Measurements from ENCODE around the gene CERKL.

DNA sequence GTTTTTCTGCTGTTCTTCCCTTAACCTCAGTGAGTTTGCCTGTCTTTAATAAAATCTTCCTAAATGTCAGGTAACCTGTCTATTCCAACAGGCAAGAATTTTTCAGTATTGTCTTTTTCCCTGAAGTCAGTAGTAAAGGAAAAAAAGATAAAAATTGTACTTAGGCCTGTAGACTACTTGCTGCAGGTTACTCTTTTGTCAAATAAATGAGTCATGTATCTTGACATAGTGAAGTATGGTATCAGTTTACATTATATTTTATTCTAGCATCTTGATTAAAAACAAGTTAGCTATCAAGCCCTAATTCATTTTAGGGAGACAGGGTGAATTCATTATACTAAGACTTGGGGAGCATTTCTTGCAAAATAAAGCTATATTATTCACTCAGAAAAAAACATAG, 139.9 kb downstream of the CERKL start:
- no peak for TF ChIP-seq NCOA4 (IDR thresholded peaks at IDR 0.05; ENCODE audit: partially characterized antibody)
- no peak for TF ChIP-seq MTA3 (IDR thresholded peaks at IDR 0.05; ENCODE audit: borderline replicate concordance)
- TF ChIP-seq TEAD4 (IDR thresholded peaks at IDR 0.05; ENCODE audit: low read length): no peak
- no peak for TF ChIP-seq TEAD4 (CRISPR knock-in tag; IDR thresholded peaks at IDR 0.05; ENCODE audit: borderline replicate concordance)
- TF ChIP-seq POLR2AphosphoS5 (IDR thresholded peaks at IDR 0.05; ENCODE audit: control insufficient read depth, insufficient read depth, low read depth, low read length): no peak
- TF ChIP-seq, protein P1, sequence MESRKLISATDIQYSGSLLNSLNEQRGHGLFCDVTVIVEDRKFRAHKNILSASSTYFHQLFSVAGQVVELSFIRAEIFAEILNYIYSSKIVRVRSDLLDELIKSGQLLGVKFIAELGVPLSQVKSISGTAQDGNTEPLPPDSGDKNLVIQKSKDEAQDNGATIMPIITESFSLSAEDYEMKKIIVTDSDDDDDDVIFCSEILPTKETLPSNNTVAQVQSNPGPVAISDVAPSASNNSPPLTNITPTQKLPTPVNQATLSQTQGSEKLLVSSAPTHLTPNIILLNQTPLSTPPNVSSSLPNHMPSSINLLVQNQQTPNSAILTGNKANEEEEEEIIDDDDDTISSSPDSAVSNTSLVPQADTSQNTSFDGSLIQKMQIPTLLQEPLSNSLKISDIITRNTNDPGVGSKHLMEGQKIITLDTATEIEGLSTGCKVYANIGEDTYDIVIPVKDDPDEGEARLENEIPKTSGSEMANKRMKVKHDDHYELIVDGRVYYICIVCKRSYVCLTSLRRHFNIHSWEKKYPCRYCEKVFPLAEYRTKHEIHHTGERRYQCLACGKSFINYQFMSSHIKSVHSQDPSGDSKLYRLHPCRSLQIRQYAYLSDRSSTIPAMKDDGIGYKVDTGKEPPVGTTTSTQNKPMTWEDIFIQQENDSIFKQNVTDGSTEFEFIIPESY (CRISPR knock-in tag; IDR thresholded peaks at IDR 0.05): no peak
- TF ChIP-seq SIN3A (IDR thresholded peaks at IDR 0.05; ENCODE audit: borderline replicate concordance in 2 of 2, control insufficient read depth in 1 of 2, low read depth in 2 of 2, low read length in 2 of 2): no peak
- no peak for TF ChIP-seq EP300 (IDR thresholded peaks at IDR 0.05; ENCODE audit: low read length)
- no peak for TF ChIP-seq IRF2 (CRISPR knock-in tag; IDR thresholded peaks at IDR 0.05)
- TF ChIP-seq POLR2A (conservative IDR thresholded peaks at IDR 0.05): no peak
- no peak for TF ChIP-seq KLF6 (CRISPR knock-in tag; IDR thresholded peaks at IDR 0.05; ENCODE audit: borderline replicate concordance)
- TF ChIP-seq, protein P2, sequence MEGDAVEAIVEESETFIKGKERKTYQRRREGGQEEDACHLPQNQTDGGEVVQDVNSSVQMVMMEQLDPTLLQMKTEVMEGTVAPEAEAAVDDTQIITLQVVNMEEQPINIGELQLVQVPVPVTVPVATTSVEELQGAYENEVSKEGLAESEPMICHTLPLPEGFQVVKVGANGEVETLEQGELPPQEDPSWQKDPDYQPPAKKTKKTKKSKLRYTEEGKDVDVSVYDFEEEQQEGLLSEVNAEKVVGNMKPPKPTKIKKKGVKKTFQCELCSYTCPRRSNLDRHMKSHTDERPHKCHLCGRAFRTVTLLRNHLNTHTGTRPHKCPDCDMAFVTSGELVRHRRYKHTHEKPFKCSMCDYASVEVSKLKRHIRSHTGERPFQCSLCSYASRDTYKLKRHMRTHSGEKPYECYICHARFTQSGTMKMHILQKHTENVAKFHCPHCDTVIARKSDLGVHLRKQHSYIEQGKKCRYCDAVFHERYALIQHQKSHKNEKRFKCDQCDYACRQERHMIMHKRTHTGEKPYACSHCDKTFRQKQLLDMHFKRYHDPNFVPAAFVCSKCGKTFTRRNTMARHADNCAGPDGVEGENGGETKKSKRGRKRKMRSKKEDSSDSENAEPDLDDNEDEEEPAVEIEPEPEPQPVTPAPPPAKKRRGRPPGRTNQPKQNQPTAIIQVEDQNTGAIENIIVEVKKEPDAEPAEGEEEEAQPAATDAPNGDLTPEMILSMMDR (IDR thresholded peaks at IDR 0.05 in 2 of 3, conservative IDR thresholded peaks at IDR 0.05 in 1 of 3; ENCODE audit: insufficient read depth in 2 of 3, low read depth in 1 of 3, low read length in 3 of 3): no peak
- TF ChIP-seq RFX5 (IDR thresholded peaks at IDR 0.05; ENCODE audit: low read depth, low read length): no peak

All from K562 (cell line).